GM10266 (cell line): Measurements from ENCODE around the gene DCPS.
"Not testable (repeated sequence)": the region's sequence is repeated elsewhere in the genome, so short reads cannot be mapped to it uniquely, and the experiment has no call there.

ENCODE experiments used
- DNase-seq: peaks from one replicate; pipeline ENCODE4 v3.0.0; 2012; ENCODE audit errors: extremely low spot score
- TF ChIP-seq, protein P1 (sequence below): IDR thresholded peaks from 2 replicates; pipeline ENCODE4 v1.5.1; 2012; ENCODE audit warnings: mild to moderate bottlenecking, low read depth; ENCODE audit not compliant: control insufficient read depth, insufficient read depth; ENCODE audit errors: missing control alignments

Gene DCPS

DNA sequence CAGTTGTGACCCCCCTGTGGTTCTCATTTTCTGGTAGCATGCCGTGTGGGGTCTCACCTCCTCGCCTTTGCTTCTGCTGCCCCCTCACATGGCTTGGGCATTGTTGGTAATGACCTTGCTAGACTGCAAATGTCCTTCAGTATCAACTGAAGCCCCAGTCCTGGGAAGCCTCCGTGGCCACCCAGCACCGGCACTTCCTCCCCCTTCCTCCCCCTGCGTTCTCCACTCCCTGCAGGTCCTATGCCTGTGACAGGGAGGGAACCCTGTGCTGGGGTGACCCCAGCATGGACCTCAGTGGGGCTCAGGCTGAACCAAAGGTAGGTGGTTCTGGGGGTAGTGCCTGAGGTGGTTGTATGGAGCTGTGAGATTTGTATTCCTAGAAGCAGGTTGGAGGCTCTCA lies 57.5 kb downstream of the DCPS start:
- no peak for DNase-seq
- TF ChIP-seq, protein P1, sequence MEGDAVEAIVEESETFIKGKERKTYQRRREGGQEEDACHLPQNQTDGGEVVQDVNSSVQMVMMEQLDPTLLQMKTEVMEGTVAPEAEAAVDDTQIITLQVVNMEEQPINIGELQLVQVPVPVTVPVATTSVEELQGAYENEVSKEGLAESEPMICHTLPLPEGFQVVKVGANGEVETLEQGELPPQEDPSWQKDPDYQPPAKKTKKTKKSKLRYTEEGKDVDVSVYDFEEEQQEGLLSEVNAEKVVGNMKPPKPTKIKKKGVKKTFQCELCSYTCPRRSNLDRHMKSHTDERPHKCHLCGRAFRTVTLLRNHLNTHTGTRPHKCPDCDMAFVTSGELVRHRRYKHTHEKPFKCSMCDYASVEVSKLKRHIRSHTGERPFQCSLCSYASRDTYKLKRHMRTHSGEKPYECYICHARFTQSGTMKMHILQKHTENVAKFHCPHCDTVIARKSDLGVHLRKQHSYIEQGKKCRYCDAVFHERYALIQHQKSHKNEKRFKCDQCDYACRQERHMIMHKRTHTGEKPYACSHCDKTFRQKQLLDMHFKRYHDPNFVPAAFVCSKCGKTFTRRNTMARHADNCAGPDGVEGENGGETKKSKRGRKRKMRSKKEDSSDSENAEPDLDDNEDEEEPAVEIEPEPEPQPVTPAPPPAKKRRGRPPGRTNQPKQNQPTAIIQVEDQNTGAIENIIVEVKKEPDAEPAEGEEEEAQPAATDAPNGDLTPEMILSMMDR = no peak

DNA sequence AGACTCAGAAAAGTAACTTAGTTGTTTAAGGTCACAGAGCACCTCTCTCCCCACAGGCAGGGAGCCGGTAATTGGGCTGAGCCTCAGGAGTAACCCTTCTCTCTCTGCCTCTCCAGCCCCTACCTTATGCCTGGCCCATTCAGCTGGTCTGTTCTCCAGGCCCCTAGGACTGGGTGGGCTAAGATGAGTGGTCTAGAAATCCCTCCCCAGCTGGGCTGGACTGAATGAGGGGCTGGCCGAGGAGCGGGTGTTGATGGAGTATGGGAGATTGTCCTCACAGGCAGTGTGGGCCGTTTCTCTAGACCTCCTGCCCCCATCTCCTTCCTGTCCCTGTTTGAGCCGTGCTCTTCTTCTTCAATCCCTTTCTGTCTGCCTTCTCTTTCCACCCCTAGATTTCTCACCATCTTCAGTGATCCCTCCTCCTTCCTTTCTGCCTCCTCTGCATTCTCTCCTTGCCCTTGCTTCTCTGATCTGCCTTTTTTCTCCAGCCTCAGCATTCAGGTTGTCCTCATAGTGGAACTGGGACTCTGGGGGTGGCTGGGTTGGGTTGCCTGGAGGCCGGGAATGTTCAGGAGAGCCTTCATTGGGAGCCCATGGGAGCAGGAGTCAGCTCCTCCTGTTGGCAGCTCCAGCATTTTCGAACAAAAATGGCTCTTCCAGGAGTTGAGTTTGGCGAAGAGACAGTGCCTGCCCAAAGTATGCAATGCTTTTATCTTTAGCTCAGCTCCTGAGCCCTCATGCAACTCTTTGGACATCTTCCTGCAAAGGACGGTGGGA lies 59.2 kb downstream of the DCPS start:
- DNase-seq = no peak
- TF ChIP-seq, protein P1 = no peak

DNA sequence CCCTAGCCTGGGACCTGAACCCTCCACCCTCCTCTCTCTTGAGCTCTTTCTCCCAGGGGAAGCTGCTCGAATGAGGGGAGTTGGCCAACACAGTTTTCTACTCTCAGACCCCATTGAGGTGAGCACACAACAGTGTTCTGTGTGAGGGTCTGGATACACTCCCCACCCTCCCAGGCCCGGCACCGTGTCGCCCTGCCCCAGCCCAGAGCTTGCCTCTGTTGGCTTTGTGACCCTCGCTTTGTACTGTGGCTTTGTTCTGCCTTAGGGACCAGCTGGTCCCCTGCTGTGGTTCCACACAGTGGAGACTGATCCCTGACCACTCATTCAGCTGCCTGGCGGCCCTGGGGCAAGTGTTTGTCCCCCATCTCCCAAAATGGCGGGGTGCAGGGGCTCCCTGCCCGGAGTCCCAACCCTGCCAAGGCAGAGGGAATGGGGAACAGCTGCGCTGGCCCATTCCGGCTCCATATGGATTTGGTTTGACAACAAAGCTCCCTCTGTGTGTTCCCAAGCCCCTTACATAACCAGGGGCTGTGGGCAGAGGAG lies 59.9 kb downstream of the DCPS start:
- TF ChIP-seq, protein P1 = no peak
- DNase-seq = no peak

DNA sequence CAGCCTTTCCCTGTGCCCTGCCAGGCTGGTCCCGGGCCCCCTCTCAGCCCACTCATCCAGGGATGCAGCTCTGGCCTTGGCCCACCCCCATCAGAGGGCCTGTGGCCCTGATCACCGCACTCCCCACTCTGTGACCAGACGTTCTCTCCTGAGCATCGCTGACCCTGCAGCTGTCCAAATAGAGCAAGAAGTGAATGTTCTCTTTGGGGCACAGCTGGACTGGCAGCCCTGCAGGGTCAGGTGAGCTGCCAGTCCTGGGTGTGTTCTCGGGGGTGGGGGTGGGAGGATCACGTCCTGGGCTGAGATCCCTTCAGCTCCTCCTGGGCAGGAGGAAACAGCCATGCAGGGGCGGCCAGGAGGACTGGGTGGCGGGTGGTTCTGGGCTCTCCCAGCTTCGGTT lies 60.9 kb downstream of the DCPS start:
- DNase-seq = not testable (repeated sequence)

DNA sequence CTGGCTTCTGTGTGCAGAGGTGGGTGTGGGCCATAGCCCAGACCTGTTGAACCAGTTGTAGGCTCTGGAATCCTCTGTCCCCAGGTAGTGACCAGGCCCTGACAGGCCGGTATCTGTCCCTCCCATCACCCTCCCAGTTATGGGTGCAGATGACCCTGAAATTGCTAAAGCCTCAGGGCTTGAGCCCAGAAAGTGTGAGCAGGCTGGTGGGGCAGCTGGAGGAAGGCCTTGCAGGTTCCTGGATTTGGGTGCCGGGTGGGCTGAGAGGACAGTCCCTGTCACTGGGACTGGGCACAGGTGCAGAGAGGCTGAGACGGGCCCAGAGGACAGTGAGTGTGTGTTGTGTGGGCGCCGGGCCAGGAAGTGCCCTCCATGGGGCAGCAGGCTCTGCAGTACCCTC lies 61.6 kb downstream of the DCPS start:
- DNase-seq = not testable (repeated sequence)

DNA sequence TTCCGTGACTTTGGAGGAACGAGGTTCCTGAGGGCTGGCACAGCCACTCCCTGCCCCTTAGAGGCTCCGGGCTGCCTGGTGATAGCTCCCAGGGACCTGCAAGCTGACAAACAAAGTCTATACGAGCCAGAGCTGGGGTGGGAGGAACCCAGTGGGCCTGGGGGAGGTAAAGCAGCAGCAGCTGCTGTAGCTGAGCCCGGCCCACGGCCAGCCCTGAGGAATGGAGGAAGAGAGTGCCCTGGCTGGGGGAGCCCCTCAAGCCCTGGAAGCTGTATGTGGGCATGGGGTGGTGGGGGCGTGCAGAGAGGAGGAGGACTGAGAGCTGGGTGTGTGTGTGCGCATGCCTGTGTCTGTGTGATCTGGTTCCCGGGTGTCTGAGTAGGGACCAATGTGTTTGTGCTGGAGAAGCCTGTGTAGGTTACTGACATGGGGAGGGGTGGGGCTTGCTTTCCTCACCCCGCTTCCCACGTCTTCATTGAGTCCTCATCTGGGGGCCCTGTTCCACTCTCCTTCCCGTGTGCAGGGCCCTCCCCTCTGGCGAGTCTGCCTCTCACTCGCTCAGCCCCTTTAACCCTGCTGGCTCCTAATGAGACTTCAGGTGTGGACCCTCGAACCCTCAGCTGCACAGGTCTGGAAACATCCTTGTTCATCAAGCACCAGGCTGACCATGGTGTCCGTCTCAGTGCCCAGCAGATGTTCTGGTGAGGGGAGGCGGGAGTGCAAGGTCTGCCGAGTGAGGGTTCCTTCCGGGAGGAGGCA lies 62.4 kb downstream of the DCPS start:
- TF ChIP-seq, protein P1 = no peak
- no peak for DNase-seq

DNA sequence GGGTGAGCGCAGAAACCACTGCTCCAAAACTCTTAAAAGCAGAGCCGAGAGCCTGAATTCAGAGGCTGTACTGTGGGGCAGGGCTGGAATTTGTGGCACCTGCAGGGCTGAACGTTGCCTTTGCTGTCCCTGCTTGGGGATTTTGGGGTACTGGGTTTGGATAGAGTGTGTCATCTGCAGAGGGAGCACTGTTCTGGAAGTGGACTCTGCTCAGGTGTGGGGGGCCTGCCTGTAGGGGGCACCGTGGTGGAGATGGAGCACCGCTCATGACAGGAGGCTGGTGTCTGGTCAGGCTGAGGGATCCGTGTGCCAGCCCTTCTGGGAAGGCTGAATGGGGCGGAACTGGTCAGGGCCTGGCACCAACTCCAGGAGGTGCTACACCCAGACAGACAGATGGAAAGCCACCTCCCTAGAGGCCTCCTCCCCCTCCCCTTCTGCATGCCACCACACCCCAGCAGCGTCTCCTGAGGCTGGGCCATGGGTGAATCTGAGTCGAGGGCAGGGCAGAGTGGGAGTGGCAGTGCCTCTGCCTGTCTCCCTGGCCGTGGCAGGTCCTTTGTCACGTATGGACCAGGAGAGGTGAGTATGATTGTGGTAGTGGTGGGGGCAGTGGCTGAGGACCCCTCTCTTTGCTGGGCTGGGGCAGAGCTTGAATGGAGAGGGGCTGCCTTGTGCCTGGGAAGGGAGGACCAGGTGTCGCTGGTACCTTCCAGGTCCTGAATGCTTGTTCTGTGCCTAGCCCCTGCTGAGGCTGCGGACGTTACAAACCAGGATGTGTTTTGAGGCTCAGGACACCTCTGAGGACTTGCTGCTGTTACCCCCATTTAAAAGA lies 63.2 kb downstream of the DCPS start:
- DNase-seq = not testable (repeated sequence)
- TF ChIP-seq, protein P1 = peak; percentile 9

DNA sequence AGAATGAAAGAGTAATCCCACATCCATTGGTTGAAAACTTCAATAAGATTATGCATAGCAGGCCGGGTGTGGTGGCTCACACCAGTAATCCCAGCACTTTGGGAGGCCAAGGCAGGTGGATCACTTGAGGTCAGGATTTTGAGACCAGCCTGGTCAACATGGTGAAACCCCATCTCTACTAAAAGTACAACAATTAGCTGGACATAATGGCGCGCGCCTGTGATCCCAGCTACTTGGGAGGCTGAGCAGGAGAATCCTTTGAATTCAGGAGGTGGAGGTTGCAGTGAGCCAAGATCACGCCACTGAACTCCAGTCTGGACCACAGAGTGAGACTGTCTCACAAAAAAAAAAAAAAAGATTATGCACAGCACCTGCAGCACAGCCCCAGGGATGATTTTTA lies 63.9 kb downstream of the DCPS start:
- not testable (repeated sequence) for DNase-seq

DNA sequence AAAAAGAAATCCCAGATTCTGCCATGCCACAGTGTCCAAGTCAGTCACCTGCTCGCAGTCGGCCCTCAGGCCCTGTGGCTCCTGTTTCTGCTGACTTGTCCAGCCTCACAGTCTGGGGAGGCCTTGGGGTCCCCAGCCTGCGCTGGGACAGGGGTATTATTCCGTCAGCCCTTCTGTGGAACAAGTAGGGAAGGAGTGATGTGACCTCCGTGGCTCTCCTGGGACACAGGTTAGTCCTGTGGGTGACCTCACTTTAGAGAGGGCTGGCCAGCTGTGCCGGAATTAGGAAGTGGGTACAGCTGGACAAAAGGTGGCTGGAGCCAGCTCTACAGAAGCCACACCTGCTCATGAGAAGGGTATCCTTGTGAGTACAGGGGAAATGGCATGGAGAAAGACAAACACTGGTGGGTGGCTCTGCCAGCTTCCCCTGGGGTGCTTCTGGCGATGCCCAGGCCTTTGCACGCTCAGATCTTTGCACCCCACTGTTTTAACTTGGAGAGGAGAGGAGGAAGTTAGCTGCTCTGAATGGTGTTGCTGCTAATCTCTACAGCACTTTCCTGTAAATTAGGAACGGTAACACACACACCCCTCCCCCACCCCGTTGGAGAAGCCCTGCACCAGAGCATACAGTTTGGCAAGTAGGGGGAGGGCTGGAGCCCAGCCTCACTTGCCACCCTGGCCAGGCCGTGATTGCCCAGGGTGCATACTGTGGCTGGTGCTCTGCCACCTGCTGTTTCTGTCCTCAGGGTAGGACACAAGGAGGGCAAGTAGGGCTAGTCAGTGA lies 64.7 kb downstream of the DCPS start:
- not testable (repeated sequence) for DNase-seq
